ENCODE measurements around the gene SLC13A3. TPM values are rescaled to one million over a fixed set of nuclear protein-coding genes. Genes with fewer than 3 reads are reported as not detected.

The SLC13A3 gene
- total and polyA plus RNA-seq, 2 donors from 2014 or later, result 31.5 to 241 TPM

GRCh38 chr20:46563860-46564221 is 87.4 kb downstream of the SLC13A3 start:
- DNase-seq (no peak), FAIRE-seq (no peak)
- no peak for TF ChIP-seq CTCF (IDR thresholded peaks at IDR 0.05; ENCODE audit: borderline replicate concordance, extremely low read depth, insufficient read depth)

GRCh38 chr20:46563170-46563859 is 87.9 kb downstream of the SLC13A3 start:
- DNase-seq (peak in 1 of 5 donors; percentile 17), FAIRE-seq (no peak)
- Histone ChIP-seq H3K9ac (ENCODE audit: low read length in 3 of 3) (no peak overlapping the region), H3K27me3 (ENCODE audit: control insufficient read depth, insufficient read depth, low read length) (no peaks in the 10 kb centered on the region), H3K4me1 (ENCODE audit: control insufficient read depth in 2 of 3, insufficient read depth in 2 of 3, low read depth in 1 of 3, low read length in 3 of 3) (peaks cover 0 to 3% (median 0%) of the 10 kb centered on the region in 3 donors), H3K9me3 (ENCODE audit: control insufficient read depth in 2 of 3, insufficient read depth in 1 of 3, low read length in 3 of 3) (no peaks in the 10 kb centered on the region), H3K4me3 (ENCODE audit: low read length in 3 of 3) (peak overlapping the region in 1 of 3 donors; percentile 35), H3K36me3 (ENCODE audit: control insufficient read depth in 2 of 3, insufficient read depth in 3 of 3, low read length in 3 of 3) (peaks cover 0 to 11% (median 2%) of the 10 kb centered on the region in 3 donors), H3K27ac (ENCODE audit: low read depth in 2 of 2, low read length in 2 of 2) (no peak overlapping the region)
- TF ChIP-seq CTCF (IDR thresholded peaks at IDR 0.05; ENCODE audit: borderline replicate concordance, extremely low read depth, insufficient read depth), result no peak
- intact Hi-C loops (cut with DNase I), result no loop called here

More at GRCh38 chr20:46563860-46564221, 87.4 kb downstream of the SLC13A3 start:
- Histone ChIP-seq H3K27me3 (ENCODE audit: control insufficient read depth, insufficient read depth, low read length) (no peaks in the 10 kb centered on the region), H3K9me3 (ENCODE audit: control insufficient read depth in 2 of 3, insufficient read depth in 1 of 3, low read length in 3 of 3) (no peaks in the 10 kb centered on the region), H3K9ac (ENCODE audit: low read length in 3 of 3) (no peak overlapping the region), H3K36me3 (ENCODE audit: control insufficient read depth in 2 of 3, insufficient read depth in 3 of 3, low read length in 3 of 3) (peaks cover 0 to 11% (median 2%) of the 10 kb centered on the region in 3 donors), H3K4me3 (ENCODE audit: low read length in 3 of 3) (no peak overlapping the region), H3K4me1 (ENCODE audit: control insufficient read depth in 2 of 3, insufficient read depth in 2 of 3, low read depth in 1 of 3, low read length in 3 of 3) (peaks cover 0 to 6% (median 0%) of the 10 kb centered on the region in 3 donors), H3K27ac (ENCODE audit: low read depth in 2 of 2, low read length in 2 of 2) (no peak overlapping the region)
- intact Hi-C loops (cut with DNase I), result no loop called here

- DNase-seq (peak in 4 of 5 donors; percentile 85 to 92 (median 89)), FAIRE-seq (no peak)
- intact Hi-C loops (cut with DNase I), result no loop called here
- Histone ChIP-seq H3K36me3 (ENCODE audit: control insufficient read depth in 2 of 3, insufficient read depth in 3 of 3, low read length in 3 of 3) (peaks cover 0 to 11% (median under 1%) of the 10 kb centered on the region in 3 donors), H3K27ac (ENCODE audit: low read depth in 2 of 2, low read length in 2 of 2) (peak overlapping the region in 1 of 2 donors; percentile 9), H3K9ac (ENCODE audit: low read length in 3 of 3) (peak overlapping the region in 2 of 3 donors; percentile 6 to 31), H3K9me3 (ENCODE audit: control insufficient read depth in 2 of 3, insufficient read depth in 1 of 3, low read length in 3 of 3) (no peaks in the 10 kb centered on the region), H3K27me3 (ENCODE audit: control insufficient read depth, insufficient read depth, low read length) (no peaks in the 10 kb centered on the region), H3K4me3 (ENCODE audit: low read length in 3 of 3) (peak overlapping the region; percentile 29 to 45 (median 35)), H3K4me1 (ENCODE audit: control insufficient read depth in 2 of 3, insufficient read depth in 2 of 3, low read depth in 1 of 3, low read length in 3 of 3) (peaks cover 0 to 3% (median 0%) of the 10 kb centered on the region in 3 donors)
- peak; percentile 70 for TF ChIP-seq CTCF (IDR thresholded peaks at IDR 0.05; ENCODE audit: borderline replicate concordance, extremely low read depth, insufficient read depth)
Observed at GRCh38 chr20:46562373-46563169, 88.7 kb downstream of the SLC13A3 start.
